C4-2B (cell line): ENCODE results near the gene LRRC59.

Source experiments
- CTCF ChIP-seq: fragments of 450-650 bp; conservative IDR thresholded peaks from 2 replicates; pipeline ENCODE4 v1.5.1; 2017; ENCODE audit warnings: mild to moderate bottlenecking
- ZFX ChIP-seq: fragments of 450-650 bp; IDR thresholded peaks from 2 replicates; pipeline ENCODE4 v1.6.1; 2017

GRCh38 chr17:50421308-50422051 lies 24.2 kb upstream of the LRRC59 start:
- no peak for TF ChIP-seq CTCF
- TF ChIP-seq ZFX, result no peak
